Activated CD8-positive, alpha-beta memory T cell treated with anti-CD3 and anti-CD28 coated beads for 1 hour (primary cell): Measurements from ENCODE around the gene WNT2B.

Source experiments
- DNase-seq, 2 donors: peaks; one replicate each; pipeline ENCODE4 v3.0.0-alpha.2; 2020; ENCODE audit warnings: low read depth in 1 of 2; ENCODE audit errors: extremely low read depth in 1 of 2

WNT2B gene

GRCh38 chr1:112524986-112525385, 16.2 kb downstream of the WNT2B start:
- no peak for DNase-seq

DNA sequence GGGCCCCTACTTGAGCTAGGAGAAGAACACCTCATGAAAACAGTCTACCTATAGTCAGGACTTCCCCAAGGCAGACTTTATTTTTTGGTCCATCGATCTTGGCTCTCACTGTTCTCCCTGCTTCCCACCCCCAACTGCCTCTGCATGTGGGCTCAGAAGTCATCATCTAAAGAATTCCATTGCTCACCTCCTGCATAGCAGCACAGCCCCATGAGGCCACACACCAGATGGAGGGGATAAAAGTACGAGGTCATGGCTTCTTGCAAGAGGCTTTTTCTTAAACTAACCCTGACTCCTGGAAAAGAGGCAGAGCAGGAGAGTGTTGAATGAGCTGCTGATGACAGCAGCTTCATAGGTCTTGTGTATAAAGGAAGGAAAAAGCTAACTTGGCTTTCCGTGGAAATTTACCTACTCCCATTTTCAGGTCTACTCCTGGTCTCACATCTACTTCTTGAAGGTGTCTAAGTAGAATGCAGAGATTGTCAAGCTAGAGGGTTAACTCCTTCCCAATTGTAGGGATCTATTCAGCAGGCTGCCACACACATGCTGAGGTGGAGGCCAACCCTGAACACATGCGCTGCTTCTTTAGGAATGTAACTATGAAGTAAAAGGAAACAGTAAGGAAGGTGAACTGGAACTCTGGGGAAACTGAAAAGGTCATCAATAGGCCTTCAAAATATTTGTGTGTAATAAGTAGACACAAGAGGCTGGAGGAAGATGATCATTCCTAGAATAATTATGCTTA, 18.7 kb downstream of the WNT2B start:
- no peak for DNase-seq

DNA sequence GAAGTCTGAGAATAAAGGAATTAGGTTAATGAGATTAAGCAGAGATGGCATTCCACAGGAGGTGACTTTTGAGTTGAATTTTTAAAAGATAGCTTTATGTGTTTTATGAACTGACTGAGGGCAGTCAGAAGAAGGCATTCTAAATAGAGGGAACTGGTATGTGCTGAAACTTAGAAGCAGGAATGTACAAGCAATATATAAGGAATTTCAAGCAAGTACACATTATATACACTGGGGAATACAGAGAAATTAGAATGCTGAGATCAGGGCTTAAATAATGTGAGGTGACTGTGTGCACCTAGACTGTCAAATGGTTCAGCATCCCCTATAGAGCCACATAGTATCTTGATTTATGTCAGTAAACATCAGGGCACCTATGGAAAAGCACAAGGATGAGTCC, 19.3 kb downstream of the WNT2B start:
- no peak for DNase-seq

DNA sequence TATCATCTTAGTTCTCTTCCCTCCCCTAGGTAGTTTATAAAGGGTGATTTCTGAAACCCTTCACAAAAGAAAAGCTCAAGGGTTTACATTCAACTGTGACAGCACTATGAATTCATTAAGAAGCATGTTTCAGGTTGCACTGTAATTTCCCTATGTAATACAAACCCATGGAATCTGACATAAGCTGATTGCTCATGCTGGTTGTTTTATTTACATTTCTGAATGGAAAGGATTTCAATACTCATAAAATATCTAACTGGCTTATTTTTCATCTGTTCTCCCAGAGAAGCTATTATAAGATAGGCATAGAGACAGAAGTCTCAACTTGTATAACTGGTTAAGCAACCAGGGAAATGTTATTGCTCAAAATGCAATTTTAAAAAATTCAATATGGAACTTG, 20.5 kb downstream of the WNT2B start:
- DNase-seq, result no peak

- DNase-seq, result no peak
Observed at GRCh38 chr1:112530832-112531231, 22.1 kb downstream of the WNT2B start.

GRCh38 chr1:112532064-112532463, 23.3 kb downstream of the WNT2B start:
- DNase-seq, result no peak

DNA sequence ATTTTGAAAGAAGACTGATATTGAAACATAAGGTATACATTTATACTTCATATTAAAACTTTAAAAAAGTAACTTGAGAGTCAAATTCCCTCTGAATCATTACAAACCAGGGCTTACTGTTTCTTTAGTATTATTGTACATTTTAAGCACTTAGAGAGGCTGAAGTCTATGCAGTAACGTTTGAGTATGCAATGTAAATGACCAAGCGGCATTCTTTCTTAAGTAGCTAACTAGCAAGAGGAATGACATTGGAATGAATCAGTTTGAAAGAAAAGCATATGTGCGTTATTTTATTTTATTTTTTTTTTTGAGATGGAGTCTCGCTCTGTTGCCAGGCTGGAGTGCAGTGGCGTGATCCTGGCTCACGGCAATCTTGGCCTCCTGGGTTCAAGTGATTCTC, 24.3 kb downstream of the WNT2B start:
- DNase-seq, result no peak

DNA sequence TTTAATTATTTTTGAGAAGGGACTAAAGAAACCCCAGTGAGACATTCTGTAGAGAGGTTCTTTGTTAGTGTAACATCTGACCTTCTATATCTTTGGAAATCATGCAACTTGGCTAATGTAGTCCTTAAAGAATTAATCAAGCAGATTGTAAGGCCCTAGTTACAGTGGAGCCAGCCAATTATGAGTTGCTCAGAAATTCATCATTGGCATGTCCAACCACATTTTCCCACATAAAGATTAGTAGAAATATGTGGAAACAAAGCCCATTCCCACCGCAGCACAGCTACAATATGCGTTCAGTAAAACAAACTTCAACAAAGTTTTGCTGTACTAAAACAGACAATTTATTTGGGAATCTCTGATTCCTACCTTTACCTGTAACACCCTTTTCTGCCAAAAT, 27.8 kb downstream of the WNT2B start:
- no peak for DNase-seq

GRCh38 chr1:112537456-112537855, 28.7 kb downstream of the WNT2B start:
- no peak for DNase-seq

DNA sequence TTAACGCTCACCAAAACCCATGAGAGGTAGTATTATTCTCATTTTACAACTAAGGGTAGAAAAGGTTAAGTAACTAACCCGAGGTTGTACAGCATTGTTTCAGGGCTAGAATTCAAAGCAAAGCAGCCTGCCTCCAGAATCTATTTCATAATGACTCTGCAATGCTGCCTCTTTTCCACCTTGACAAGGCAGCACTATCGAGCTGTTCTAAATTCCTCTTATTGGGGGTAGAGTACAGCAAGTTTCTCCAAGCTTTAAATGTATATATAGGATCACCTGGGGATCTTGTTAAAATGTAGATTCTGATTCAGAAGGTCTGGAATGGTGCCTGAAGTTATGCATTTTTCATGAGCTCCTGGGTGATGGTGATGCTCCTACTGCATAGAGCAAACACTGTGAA, 30.1 kb downstream of the WNT2B start:
- no peak for DNase-seq

- DNase-seq, result no peak
Observed at GRCh38 chr1:112540226-112540794, 31.5 kb downstream of the WNT2B start.

GRCh38 chr1:112541299-112541698, 32.5 kb downstream of the WNT2B start:
- DNase-seq, result no peak

DNA sequence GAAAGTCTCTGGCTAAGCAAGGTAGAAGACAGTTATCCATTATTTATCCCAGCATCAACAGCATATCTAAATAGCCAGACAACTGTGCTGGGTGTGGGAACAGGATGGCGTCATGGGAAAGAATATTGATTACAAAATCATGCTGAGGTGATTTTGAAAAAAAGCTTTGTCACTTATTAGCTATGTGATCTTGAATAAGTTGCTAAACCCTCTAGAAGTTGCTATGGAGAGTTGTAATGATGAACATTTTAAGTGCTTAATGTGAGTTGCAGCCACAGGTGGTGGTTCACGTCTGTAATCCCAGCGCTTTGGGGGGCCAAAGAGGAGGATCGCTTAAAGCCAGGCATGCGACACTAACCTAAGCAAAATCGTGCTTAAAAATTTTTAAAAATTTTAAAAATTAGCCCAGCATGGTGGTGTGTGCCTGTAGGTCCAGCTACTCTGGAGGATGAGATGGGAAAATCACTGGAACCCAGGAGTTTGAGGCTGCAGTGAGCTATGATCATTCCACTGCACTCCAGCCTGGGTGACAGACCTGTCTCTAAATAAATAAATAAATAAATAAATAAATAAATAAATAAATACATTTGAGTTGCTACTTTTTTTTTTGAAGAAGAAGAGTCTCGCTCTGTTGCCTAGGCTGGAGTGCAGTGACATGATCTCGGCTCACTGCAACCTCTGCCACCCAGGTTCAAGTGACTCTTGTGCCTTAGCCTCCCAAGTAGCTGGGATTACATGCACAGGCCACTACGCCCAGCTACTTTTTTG, 33.6 kb downstream of the WNT2B start:
- DNase-seq, result no peak

- no peak for DNase-seq
Observed at GRCh38 chr1:112544011-112544688, 35.4 kb downstream of the WNT2B start.

DNA sequence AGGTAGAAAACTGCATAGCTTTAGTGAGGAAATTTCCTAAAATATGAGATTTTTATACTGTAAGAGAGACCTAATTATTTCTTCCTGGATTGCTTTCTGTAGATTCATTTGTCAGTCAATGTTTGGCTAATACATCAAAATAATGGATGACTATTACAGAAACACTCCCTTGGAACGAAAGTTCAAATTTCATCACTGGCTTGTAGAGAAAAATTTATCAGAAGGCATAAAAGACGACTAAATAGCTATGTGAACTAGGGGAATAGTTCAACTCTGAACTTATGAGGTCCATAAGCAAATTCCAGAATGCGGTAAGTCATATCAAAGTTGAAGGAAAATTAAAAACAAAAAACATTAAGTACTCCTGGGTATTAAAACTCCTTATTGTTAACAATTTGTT, 36.0 kb downstream of the WNT2B start:
- no peak for DNase-seq

- DNase-seq, result no peak
Observed at GRCh38 chr1:112546076-112546475, 37.3 kb downstream of the WNT2B start.

DNA sequence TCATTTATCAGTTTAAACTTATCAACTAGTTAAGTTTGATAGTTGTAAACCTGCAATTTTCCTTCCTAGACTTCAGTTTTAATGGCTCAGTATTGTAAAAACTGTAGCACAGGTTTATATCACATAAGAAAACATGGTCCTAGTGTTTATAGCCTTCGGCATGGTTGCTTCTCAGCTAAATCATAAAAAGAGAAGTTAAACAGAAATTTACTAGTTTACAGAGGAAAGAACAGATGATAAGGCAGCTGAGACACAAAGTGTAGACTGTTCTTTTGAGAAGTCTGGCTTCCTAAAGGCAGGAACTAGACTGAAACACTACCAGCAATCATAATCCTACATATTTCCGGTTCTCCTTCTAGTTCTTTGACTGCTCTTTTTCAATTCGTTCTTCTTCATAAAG, 39.8 kb downstream of the WNT2B start:
- DNase-seq, result no peak

- no peak for DNase-seq
Observed at GRCh38 chr1:112549590-112549989, 40.8 kb downstream of the WNT2B start.

GRCh38 chr1:112554411-112554810, 45.6 kb downstream of the WNT2B start:
- DNase-seq, result no peak

DNA sequence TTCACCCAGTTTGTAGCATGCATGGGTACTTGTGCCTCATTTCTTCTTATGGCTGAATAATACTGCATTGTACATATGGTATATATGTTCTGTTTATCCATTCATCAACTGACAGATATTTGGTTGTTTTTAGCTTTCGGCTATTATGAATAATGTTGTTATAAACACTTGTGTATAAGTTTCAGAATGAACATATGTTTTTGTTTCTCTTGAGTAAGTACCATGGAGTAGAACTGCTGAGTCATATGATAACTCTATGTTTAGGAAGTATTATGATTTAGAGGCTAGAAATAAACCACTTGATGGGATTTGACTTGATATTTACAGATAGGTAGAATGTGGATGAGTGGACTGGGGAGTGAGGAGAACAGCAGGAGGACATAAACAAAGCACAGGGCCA, 48.6 kb downstream of the WNT2B start:
- no peak for DNase-seq

- DNase-seq, result no peak
Observed at GRCh38 chr1:112558634-112559033, 49.9 kb downstream of the WNT2B start.

GRCh38 chr1:112563341-112563740, 54.6 kb downstream of the WNT2B start:
- DNase-seq, result no peak
